HG03460 (cell line): ENCODE measurements around the gene PSKH1.

Experiments used
- ATAC-seq: cut with Tn5 transposase; IDR thresholded peaks from one replicate; pipeline ENCODE4 v1.9.1; 2021; ENCODE audit not compliant: unreplicated experiment

Gene PSKH1

GRCh38 chr16:67865318-67865717 lies 27.7 kb upstream of the PSKH1 start:
- ATAC-seq: no peak

GRCh38 chr16:67868290-67868689 lies 24.8 kb upstream of the PSKH1 start:
- no peak for ATAC-seq

- no peak for ATAC-seq
These were observed 23.4 kb upstream of the PSKH1 start for GRCh38 chr16:67869653-67870052.

- ATAC-seq: no peak
These were observed 21.8 kb upstream of the PSKH1 start for GRCh38 chr16:67871256-67871655.

GRCh38 chr16:67872131-67872630 lies 20.9 kb upstream of the PSKH1 start:
- ATAC-seq: no peak

GRCh38 chr16:67872631-67873434 lies 20.2 kb upstream of the PSKH1 start, which contains the start of gene EDC4:
TSS of gene EDC4 (plus strand) at chr16:67873052. CDS start at chr16:67873262, 210 bp downstream.
- peak; percentile 75 for ATAC-seq

- ATAC-seq: no peak
These were observed 19.4 kb upstream of the PSKH1 start for GRCh38 chr16:67873435-67874370.

GRCh38 chr16:67874372-67874771 lies 18.7 kb upstream of the PSKH1 start:
- ATAC-seq: no peak

- no peak for ATAC-seq
These were observed 16.0 kb upstream of the PSKH1 start for GRCh38 chr16:67877064-67877463.

GRCh38 chr16:67878232-67878631 lies 14.8 kb upstream of the PSKH1 start:
- ATAC-seq: no peak

- no peak for ATAC-seq
These were observed 14.2 kb upstream of the PSKH1 start for GRCh38 chr16:67878846-67879245.

GRCh38 chr16:67879462-67879861 lies 13.6 kb upstream of the PSKH1 start:
- ATAC-seq: no peak

- ATAC-seq: no peak
These were observed 13.1 kb upstream of the PSKH1 start for GRCh38 chr16:67879936-67880335.

GRCh38 chr16:67880584-67880983 lies 12.5 kb upstream of the PSKH1 start:
- no peak for ATAC-seq

GRCh38 chr16:67881621-67882161 lies 11.4 kb upstream of the PSKH1 start:
- ATAC-seq: no peak

GRCh38 chr16:67882374-67883145 lies 10.5 kb upstream of the PSKH1 start:
- ATAC-seq: no peak

GRCh38 chr16:67883146-67883871 lies 9.7 kb upstream of the PSKH1 start:
- ATAC-seq: no peak

- ATAC-seq: no peak
These were observed 9.2 kb upstream of the PSKH1 start for GRCh38 chr16:67883872-67884261.

- ATAC-seq: no peak
These were observed 8.4 kb upstream of the PSKH1 start, which contains the start of gene NRN1L for GRCh38 chr16:67884684-67885083. TSS of gene NRN1L (plus strand) at chr16:67884885. CDS start at chr16:67884904, 19 bp downstream.

GRCh38 chr16:67885545-67885944 lies 7.5 kb upstream of the PSKH1 start:
- ATAC-seq: no peak
